IMR-90 (cell line): Measurements from ENCODE around the gene BTBD9. TPM values are rescaled to one million over a fixed set of nuclear protein-coding genes. Genes with fewer than 3 reads are reported as not detected.

Experiments used
- ATAC-seq: fragments of 200-7000 bp; cut with Tn5 transposase; 2 replicates; pipeline ENCODE4 v1.9.1; 2020; ENCODE audit warnings: low read depth, mild to moderate bottlenecking, moderate library complexity
- BruUV-seq: library from RNA; stranded (reverse); fragments of 400-500 nt; replicated peaks from 2 replicates; lab custom pipeline; 2021; lab: Mats Ljungman, UMichigan
- CTCF ChIA-PET: fragments of 300-600 bp; formaldehyde crosslinking; extraction: SDS; loops from one replicate; lab custom pipeline; 2021; ENCODE audit warnings: antibody characterized with exemption; lab: Yijun Ruan, JAX
- POLR2A ChIA-PET: fragments of 300-600 bp; sonication (Branson Sonifier 250); formaldehyde crosslinking; loops from one replicate; lab custom pipeline; 2022; ENCODE audit warnings: antibody characterized with exemption; ENCODE audit not compliant: unreplicated experiment; lab: Charles Lee
- DNase-seq: peaks from one replicate; pipeline ENCODE4 v3.0.0; 2013
- H2AFZ ChIP-seq: replicated peaks from 2 replicates; pipeline ENCODE3; 2013; ENCODE audit warnings: low read length, mild to moderate bottlenecking; ENCODE audit not compliant: poor library complexity
- H2AK5ac ChIP-seq: 2 replicates; pipeline ENCODE4 v1.6.1; 2013; ENCODE audit warnings: low read depth, low read length, inconsistent platforms
- H2AK9ac ChIP-seq: replicated peaks from 2 replicates; pipeline ENCODE3; 2013; ENCODE audit warnings: mild to moderate bottlenecking, low read depth, low read length, moderate library complexity; ENCODE audit not compliant: poor library complexity
- H2BK120ac ChIP-seq: 2 replicates; pipeline ENCODE4 v1.6.1; 2013; ENCODE audit warnings: low read depth, low read length, inconsistent platforms
- H2BK15ac ChIP-seq: 3 replicates; pipeline ENCODE4 v1.6.1; 2013; ENCODE audit warnings: low read depth, low read length, inconsistent platforms
- H2BK20ac ChIP-seq: 2 replicates; pipeline ENCODE4 v1.6.1; 2013; ENCODE audit warnings: low read depth, mild to moderate bottlenecking, inconsistent platforms, low read length, moderate library complexity
- H2BK5ac ChIP-seq: 2 replicates; pipeline ENCODE4 v1.6.1; 2013; ENCODE audit warnings: mild to moderate bottlenecking, low read depth, low read length, inconsistent platforms; ENCODE audit not compliant: poor library complexity, severe bottlenecking
- H3K14ac ChIP-seq: replicated peaks from 2 replicates; pipeline ENCODE4 v1.6.1; 2013; ENCODE audit warnings: low read depth, low read length, inconsistent platforms
- H3K18ac ChIP-seq: 2 replicates; pipeline ENCODE4 v1.6.1; 2013; ENCODE audit warnings: low read depth, low read length, control low read depth
- H3K23ac ChIP-seq: 2 replicates; pipeline ENCODE4 v1.6.1; 2013; ENCODE audit warnings: low read depth, low read length, inconsistent platforms
- H3K27ac ChIP-seq: 2 replicates; pipeline ENCODE4 v1.5.1; 2013; ENCODE audit warnings: mild to moderate bottlenecking, control low read depth, low read length; ENCODE audit not compliant: insufficient read depth
- H3K27me3 ChIP-seq: 2 replicates; pipeline ENCODE4 v1.6.1; 2013; ENCODE audit warnings: low read length; ENCODE audit not compliant: control insufficient read depth, insufficient read depth
- H3K36me3 ChIP-seq: 2 replicates; pipeline ENCODE4 v1.6.1; 2013; ENCODE audit warnings: low read length, mixed read lengths; ENCODE audit not compliant: control insufficient read depth, insufficient read depth
- H3K4ac ChIP-seq: 2 replicates; pipeline ENCODE4 v1.6.1; 2013; ENCODE audit warnings: low read depth, low read length, inconsistent platforms
- H3K4me1 ChIP-seq: 2 replicates; pipeline ENCODE4 v1.6.1; 2013; ENCODE audit warnings: low read length, mixed read lengths; ENCODE audit not compliant: control insufficient read depth, insufficient read depth
- H3K4me2 ChIP-seq: 2 replicates; pipeline ENCODE4 v1.6.1; 2013; ENCODE audit warnings: low read depth, mild to moderate bottlenecking, control low read depth, low read length, moderate library complexity
- H3K4me3 ChIP-seq: 2 replicates; pipeline ENCODE4 v1.5.1; 2013; ENCODE audit warnings: low read depth, mild to moderate bottlenecking, control low read depth, low read length, moderate library complexity; ENCODE audit not compliant: insufficient read depth
- H3K56ac ChIP-seq: 2 replicates; pipeline ENCODE4 v1.6.1; 2013; ENCODE audit warnings: low read length, inconsistent platforms; ENCODE audit not compliant: insufficient read depth; ENCODE audit errors: extremely low read depth
- H3K79me1 ChIP-seq, 2 experiments: 2 replicates each; pipeline ENCODE4 v1.6.1; 2013; ENCODE audit warnings: low read length in 2 of 2, inconsistent platforms in 1 of 2, low read depth in 1 of 2
- H3K9ac ChIP-seq: 2 replicates; pipeline ENCODE4 v1.6.1; 2013; ENCODE audit warnings: low read depth, low read length, control low read depth
- H3K9me1 ChIP-seq: 2 replicates; pipeline ENCODE4 v1.6.1; 2013; ENCODE audit warnings: low read length, inconsistent platforms; ENCODE audit not compliant: insufficient read depth
- H3K9me3 ChIP-seq: 2 replicates; pipeline ENCODE4 v1.6.1; 2013; ENCODE audit warnings: low read length; ENCODE audit not compliant: control insufficient read depth, insufficient read depth
- H4K20me1 ChIP-seq: 2 replicates; pipeline ENCODE4 v1.6.1; 2013; ENCODE audit warnings: low read length, inconsistent platforms; ENCODE audit not compliant: insufficient read depth
- H4K5ac ChIP-seq: 2 replicates; pipeline ENCODE4 v1.6.1; 2013; ENCODE audit warnings: mild to moderate bottlenecking, low read depth, low read length, control low read depth
- H4K8ac ChIP-seq, 2 experiments: 2 replicates each; pipeline ENCODE4 v1.6.1; 2013; ENCODE audit warnings: low read depth in 2 of 2, low read length in 2 of 2, control low read depth in 1 of 2, inconsistent platforms in 1 of 2
- H4K91ac ChIP-seq: 2 replicates; pipeline ENCODE4 v1.6.1; 2013; ENCODE audit warnings: low read depth, low read length, inconsistent platforms; ENCODE audit not compliant: insufficient read depth
- BHLHE40 ChIP-seq: fragments of 150-350 bp; IDR thresholded peaks from 2 replicates; pipeline ENCODE4 v1.6.1; 2016; ENCODE audit warnings: mild to moderate bottlenecking, low read depth, low read length
- CEBPB ChIP-seq: IDR thresholded peaks from 2 replicates; pipeline ENCODE4 v1.6.1; 2012; ENCODE audit warnings: low read depth, low read length, improper control_type of control experiment
- CTCF ChIP-seq: conservative IDR thresholded peaks from 2 replicates; pipeline ENCODE4 v1.5.1; 2012; ENCODE audit warnings: mild to moderate bottlenecking, low read depth, low read length, improper control_type of control experiment
- MAFK ChIP-seq: IDR thresholded peaks from 2 replicates; pipeline ENCODE4 v1.6.1; 2012; ENCODE audit warnings: low read depth, low read length, improper control_type of control experiment
- NFE2L2 ChIP-seq: fragments of 150-350 bp; IDR thresholded peaks from 2 replicates; pipeline ENCODE4 v1.6.1; 2016; ENCODE audit warnings: low read depth, mild to moderate bottlenecking, low read length
- POLR2A ChIP-seq: IDR thresholded peaks from 2 replicates; pipeline ENCODE4 v1.6.1; 2012; ENCODE audit warnings: mild to moderate bottlenecking, low read depth, low read length
- RCOR1 ChIP-seq: IDR thresholded peaks from 2 replicates; pipeline ENCODE4 v1.6.1; 2012; ENCODE audit warnings: mild to moderate bottlenecking, low read length, improper control_type of control experiment; ENCODE audit not compliant: insufficient replicate concordance
- USF2 ChIP-seq: fragments of 150-350 bp; IDR thresholded peaks from 2 replicates; pipeline ENCODE4 v1.6.1; 2017; ENCODE audit warnings: mild to moderate bottlenecking, antibody characterized with exemption, low read length, low read depth
- WGBS, 2 experiments: methylation state at CpG; one replicate each; pipeline versions ENCODE4 v1.1.5 to v1.1.7; 2013; ENCODE audit warnings: missing lambda C conversion rate in 2 of 2; ENCODE audit not compliant: insufficient read length in 1 of 2; ENCODE audit errors: extremely low coverage in 2 of 2; 5-methylcytosine and 5-hydroxymethylcytosine counted together
- dilution Hi-C: fragments of 300-500 bp; cut with HindIII; formaldehyde crosslinking; loops from one replicate; pipeline ENCODE4 v1.14.3; 2018; ENCODE audit warnings: low sequenced_read_pairs; ENCODE audit not compliant: unreplicated experiment
- in situ Hi-C: fragments of 300-500 bp; cut with MboI; formaldehyde crosslinking; loops from 3 replicates; pipeline ENCODE4 v1.14.3; 2019; ENCODE audit warnings: low sequenced_read_pairs, inconsistent platforms, mixed read lengths
- intact Hi-C: fragments of 100-400 bp; cut with micrococcal nuclease; formaldehyde crosslinking; loops from 2 replicates; pipeline ENCODE4 v1.10.0; 2022
- polyA plus RNA-seq, 3 experiments: library from polyadenylated mRNA; depleted of rRNA; stranded (reverse); fragments of >200 nt; gene quantifications; 2 replicates each; pipeline ENCODE4 v1.2.3, GENCODE V29; 2012; ENCODE audit warnings: low replicate concordance in 1 of 3
- total RNA-seq: library from RNA; depleted of rRNA; stranded (reverse); fragments of >200 nt; gene quantifications from 2 replicates; pipeline ENCODE4 v1.2.3, GENCODE V29; 2012

Gene BTBD9
- total and polyA plus RNA-seq, 2 of the 4 experiments (the other 2 are of a cell fraction), result 4.1 to 22.0 TPM

- H3K18ac ChIP-seq, result peak overlapping the region; percentile 46; the same call in 1 of the 2 replicates
- H3K9ac ChIP-seq, result no peak overlapping the region
- H3K36me3 ChIP-seq, result no peaks in the 10 kb centered on the region
- 100% methylated on average over 1 of the region's 2 CpGs; no CpG with 5 or more reads in 1 of the 2 experiments for WGBS, 2 experiments
- DNase-seq (no peak), ATAC-seq (no peak)
- H3K14ac ChIP-seq, result no peak overlapping the region
- H3K4me2 ChIP-seq, result no peak overlapping the region
- H2BK15ac ChIP-seq, result no peak overlapping the region
- peaks cover 6% of the 10 kb centered on the region for H3K9me1 ChIP-seq
- no peak overlapping the region for H4K8ac ChIP-seq
- H2BK20ac ChIP-seq, result no peak overlapping the region
- H2AK5ac ChIP-seq, result no peak overlapping the region
- H3K56ac ChIP-seq, result no peak overlapping the region
- no peaks in the 10 kb centered on the region for H3K9me3 ChIP-seq
- 0 out of 2 replicates have a peak overlapping the region, but pooled peaks have one; percentile 1 for H3K4ac ChIP-seq
- H2AK9ac ChIP-seq, result no peak overlapping the region
- CTCF ChIA-PET, result no interaction called here
- no peak overlapping the region for H2BK5ac ChIP-seq
- peaks cover 2 to 7% of the 10 kb centered on the region in 2 experiments; a peak in 1 of 4 replicates for H3K79me1 ChIP-seq
- H4K5ac ChIP-seq, result no peak overlapping the region
- TF ChIP-seq NFE2L2, result no peak
- no peak for TF ChIP-seq USF2
- TF ChIP-seq CTCF, result no peak
- no peak for TF ChIP-seq RCOR1
- no peak for TF ChIP-seq POLR2A
- TF ChIP-seq BHLHE40, result no peak
- no peak for TF ChIP-seq MAFK
- TF ChIP-seq CEBPB, result no peak
- no peak overlapping the region for H3K27ac ChIP-seq
- H3K4me1 ChIP-seq, result peaks cover 8% of the 10 kb centered on the region
- no TSS peak for BruUV-seq
- H3K4me3 ChIP-seq, result no peak overlapping the region
- intact Hi-C loops (no loop called here), in situ Hi-C loops (no loop called here), dilution Hi-C loops (no loop called here)
- no peak overlapping the region for H2BK120ac ChIP-seq
- POLR2A ChIA-PET, result interaction anchor here (0.6 kb wide), 1 partner anchor 733 kb away, joined by 4 read pairs; no protein-coding TSS in a partner anchor
- H3K27me3 ChIP-seq, result no peaks in the 10 kb centered on the region
- H4K91ac ChIP-seq, result no peak overlapping the region
- H2AFZ ChIP-seq, result no peak overlapping the region
- peaks cover 11% of the 10 kb centered on the region; the same call in 1 of the 2 replicates for H4K20me1 ChIP-seq
- no peak overlapping the region for H3K23ac ChIP-seq
These were observed 131.4 kb downstream of the BTBD9 start for GRCh38 chr6:38508286-38508685.
